Stimulated activated CD4-positive, alpha-beta T cell treated with anti-CD3 and anti-CD28 coated beads, Interleukin-4, amount 100 ng/mL, for 1 hour (primary cell): Measurements from ENCODE around the gene ITPK1.
"Not testable (repeated sequence)": the region's sequence is repeated elsewhere in the genome, so short reads cannot be mapped to it uniquely, and the experiment has no call there.

Experiments used
- DNase-seq: peaks from one replicate; pipeline ENCODE4 v3.0.0-alpha.2; 2020

The ITPK1 gene

DNA sequence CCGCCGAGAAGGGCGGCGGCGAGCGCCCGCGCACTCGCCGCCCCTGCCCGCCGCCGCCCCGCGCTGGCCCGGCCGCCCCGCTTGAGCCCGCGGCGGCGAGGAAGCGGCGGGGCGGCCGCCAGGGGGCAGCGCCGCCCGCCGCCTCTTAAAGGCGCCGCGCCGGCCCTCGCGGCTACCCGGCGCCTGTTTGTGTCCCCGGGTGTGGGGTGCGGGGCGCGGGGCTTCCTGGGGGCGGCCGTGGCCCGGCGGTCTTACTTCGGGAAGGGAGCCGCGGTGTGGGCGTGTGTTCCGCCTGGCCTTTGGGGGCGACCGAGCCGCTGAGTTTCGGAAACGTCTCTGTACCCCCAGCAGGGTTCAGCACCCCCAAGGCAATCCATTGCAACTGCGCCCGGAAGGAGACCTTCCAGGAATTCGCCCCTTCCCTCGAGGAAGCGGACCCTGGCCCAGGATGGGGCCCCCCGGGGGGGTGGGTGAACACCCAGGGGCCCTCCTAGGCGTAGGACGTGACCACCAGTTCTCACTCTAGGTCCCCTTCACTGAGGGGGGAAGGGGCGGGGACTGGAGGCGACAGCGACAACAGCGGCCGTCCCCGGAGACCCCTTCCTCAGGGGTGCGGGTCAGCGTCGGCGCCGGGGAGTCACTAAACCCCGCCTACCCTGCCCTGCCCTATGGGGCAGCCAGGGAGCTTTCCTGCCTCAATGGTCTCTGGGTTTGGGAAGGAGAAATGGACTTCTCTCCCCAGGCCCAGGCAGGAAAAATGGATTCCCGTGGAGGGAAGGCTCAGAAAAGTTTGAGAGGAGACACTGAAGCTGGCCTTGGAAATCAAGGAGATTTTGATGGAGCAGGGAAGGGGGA lies at the start of gene ITPK1:
Gene ITPK1, minus strand, starts transcription at position 105 of the 855 bp plus-strand sequence. CDS start 762 bp downstream, outside the sequence.
- DNase-seq, result peak; percentile 53

DNA sequence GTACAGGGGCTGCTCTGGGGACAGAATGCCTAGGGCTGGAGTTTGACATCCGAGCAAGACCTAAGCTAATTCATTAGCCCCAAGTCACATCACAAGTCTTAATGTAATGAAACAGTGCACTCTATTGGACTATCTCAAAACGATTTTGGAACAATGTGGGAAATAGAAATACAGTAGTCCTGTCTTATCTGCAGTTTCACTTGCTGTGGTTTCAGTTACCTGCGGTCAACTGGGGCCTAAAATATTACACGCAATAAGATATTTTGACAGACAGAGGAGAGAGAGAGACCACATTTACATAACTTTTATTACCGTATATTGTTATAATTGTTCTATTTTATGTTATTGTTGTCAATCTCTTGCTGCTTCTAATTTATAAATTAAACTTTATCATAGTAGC lies 47.8 kb upstream of the ITPK1 start:
- DNase-seq, result no peak

DNA sequence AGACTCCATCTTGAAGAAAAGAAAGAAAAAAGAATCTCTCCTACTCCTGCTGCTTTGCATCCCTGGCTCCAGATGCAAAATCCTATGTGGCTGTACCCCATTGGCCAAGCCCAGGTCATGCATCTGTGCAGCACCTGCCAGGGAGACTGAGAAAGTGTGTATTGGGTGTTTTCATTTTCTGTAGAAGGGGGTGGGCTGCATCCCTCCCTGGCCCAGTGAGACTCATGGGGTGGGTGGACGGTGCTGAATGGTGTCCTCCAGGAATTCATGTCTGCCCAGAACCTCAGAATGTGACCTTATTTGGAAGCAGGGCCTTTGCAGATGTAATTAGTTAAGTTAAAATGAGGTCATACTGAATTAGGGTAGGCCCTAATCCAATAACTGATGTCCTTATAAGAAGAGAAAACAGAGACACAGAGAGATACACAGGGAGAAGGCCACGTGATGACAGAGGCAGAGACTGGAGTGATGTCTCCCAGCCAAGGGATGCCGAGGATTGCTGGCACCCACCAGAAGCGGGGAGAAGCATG lies 45.8 kb upstream of the ITPK1 start:
- no peak for DNase-seq

DNA sequence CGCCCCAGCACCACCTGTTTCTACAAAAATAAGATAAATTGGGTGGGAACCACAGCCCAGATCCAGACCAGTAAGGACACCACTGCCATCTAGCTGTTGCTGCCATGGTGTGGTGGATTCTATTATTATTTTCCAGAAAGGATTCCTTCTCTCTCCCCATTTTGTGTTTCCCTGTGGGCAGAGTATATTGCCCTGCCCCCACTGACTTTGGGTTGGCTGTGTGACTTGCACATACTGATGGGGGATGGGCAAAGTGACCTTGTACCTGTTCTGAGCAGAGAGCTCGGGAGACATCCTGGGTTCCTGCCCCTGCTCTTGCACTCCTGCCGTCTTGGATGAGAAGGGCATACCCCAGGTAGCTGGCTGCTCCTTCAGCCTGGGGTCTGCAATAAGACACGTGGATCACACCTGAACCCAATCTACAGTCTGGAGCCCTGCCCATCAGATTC lies 44.7 kb upstream of the ITPK1 start:
- no peak for DNase-seq

DNA sequence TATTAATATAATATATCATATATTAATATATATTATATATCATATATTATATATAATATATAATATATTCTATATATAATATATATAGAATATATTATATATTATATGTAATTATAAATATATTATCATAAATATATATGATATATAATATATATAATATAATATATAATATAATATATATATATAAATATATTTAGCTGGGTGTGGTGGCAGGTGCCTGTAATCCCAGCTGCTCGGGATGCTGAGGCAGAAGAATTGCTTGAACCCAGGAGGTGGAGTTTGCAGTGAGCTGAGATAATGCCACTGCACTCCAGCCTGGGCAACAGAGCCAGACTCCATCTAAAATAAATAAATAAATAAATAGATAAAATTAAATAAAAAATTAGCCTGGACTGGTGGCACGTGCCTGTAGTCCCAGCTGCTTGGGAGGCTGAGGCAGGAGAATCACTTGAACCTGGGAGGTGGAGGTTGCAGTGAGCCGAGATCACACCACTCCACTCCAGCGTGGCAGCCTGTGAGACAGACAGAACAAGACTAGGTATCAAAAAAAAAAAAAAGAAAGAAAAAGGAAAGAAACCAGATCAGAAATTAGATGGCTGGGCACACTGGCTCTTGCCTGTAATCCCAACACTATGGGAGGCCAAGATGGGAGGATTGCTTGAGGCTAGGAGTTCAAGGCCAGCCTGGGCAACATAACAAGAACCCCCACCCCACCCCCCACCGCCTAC lies 44.1 kb upstream of the ITPK1 start:
- not testable (repeated sequence) for DNase-seq

DNA sequence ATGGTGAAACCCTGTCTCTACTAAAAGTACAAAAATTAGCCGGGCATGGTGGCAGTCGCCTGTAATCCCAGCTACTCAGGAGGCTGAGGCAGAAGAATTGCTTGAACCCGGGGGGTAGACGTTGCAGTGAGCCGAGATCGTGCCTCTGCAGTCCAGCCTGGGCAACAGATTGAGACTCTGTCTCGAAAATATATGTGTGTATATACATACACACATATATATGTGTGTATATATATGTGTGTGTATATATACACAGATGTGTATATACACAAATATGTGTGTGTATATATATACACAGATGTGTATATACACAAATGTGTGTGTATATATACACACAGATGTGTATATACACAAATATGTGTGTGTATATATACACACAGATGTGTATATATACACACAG lies 42.6 kb upstream of the ITPK1 start:
- not testable (repeated sequence) for DNase-seq

DNA sequence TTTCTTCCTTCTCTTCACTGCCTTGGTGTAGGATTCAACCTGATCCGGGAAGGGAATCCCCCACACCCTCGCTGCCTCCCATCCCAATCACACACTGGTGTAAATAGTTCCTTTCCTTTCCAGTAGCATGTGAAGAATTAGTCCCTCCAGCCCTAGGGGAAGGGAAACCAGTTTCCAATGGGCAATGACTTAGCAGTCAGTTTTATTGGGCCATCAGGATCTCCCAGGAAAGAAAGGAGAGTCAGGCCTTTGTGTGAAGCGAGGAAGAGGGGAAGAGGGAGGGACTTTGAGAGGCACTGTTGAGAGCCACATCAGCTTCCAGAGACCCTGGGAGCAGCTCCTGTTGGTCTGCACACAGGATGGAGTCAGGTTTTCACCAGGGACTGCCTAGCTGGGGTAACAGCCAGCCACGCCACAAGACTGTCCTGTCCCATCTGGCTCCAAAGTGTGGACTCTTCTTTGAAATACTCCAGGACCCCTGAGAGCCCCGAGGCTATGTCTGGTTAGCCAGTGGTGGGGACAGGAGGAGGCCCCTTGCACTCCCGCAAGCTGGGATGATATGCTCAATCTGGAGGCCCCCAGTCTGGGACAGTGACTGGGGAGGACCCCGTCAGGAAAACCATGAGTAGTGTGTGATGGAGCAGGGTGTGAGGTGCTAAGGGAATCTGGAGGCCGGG lies 41.1 kb upstream of the ITPK1 start:
- DNase-seq, result no peak

DNA sequence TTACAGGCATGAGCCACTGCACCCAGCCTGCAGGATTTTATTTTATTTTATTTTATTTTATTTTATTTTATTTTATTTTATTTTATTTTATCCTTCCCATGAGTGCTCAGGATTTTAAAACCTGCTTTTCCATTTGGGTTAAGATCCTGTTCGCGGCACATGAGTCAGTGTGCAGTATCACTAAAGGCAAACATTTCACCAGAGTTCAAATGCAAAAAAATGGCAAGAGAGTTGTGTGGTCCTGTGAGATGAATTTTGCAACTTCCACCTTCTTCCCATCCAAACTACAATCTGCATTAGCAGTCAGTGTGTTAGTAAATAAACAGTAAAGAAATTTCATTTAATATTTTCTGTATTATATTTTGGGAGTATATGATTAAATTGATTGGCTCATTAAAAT lies 39.9 kb upstream of the ITPK1 start:
- DNase-seq, result no peak

DNA sequence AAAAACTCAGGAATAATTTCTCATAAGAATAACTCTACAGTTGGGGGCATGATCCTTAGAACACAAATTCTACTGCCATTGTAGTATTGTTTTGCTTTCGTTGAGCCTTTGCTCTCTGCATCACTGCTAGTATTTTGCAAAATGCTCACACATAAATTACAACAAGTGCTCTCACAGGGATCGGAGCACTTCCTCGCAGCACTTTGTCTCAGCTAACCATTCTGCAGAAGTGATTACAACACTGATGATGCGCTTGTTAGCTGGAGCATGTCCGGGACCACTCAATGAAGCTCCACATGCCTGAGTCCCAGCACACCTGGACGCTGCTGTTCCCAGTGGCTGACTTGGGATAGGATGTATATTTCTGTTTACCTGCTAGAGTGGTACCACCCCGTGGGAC lies 37.4 kb upstream of the ITPK1 start:
- DNase-seq, result no peak

DNA sequence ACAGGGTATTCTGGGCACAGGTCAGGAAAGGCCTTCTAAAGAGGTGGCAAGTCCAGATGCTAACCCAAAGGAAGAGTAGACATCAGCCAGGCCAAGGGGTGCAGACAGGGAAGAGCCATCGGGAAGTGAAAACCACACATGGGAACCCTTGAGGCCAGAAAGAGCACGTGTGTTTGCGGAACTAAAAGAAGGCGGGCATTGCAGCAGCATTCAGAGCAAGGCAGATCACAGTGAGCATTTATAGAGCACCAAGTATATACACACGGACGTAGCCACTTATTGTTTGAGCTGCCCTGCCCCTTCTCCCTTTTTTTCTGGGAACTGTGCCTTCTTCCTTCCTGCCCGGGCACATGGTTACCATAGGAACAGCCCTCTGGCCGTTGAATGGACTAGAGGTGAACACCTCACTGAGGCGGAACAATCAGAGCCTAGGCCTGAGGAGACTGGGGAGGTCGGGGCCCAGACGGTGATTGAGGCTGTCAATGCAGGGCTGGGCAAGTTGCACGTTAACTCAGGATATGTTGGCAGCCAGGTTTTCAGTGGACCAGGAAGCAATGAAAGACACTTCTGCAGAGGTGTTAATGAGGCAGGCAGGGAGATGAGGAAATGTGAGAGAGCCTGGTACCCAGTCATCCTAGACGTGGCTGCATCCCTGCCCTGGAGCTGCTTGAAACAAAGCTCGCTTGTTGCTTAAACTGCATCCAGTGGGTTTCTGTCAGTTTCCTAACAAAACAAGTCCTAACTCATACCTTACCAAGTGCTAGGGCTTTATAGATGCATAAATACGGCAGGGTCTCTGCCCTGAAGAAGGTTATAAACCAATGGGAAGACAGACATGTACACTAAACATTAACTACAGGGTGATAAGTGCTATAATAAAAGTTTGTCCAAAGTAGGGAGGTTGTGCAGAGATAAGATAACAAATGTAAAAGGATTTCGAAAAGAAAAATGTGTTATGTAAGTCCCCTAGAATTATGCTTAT lies 34.8 kb upstream of the ITPK1 start:
- no peak for DNase-seq

DNA sequence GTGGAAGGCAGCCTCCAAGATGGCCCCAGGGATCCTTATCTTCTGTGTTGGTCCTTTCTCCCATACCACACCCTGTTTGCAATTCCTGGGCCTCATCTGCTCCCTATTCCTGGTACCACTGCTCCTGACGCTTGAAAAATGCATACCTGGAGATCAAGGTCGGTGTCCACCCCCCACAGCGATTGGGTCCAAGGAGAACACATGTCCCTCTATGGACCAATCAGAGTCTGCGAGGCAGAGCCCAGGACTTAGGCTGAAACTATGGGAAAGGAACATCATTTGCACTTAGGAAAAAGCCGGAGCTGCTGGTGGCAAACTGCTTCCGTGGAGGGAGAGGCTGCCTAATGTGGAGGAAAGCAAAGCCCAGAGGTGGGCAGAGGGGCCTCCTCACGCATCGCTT lies 33.3 kb upstream of the ITPK1 start:
- no peak for DNase-seq

DNA sequence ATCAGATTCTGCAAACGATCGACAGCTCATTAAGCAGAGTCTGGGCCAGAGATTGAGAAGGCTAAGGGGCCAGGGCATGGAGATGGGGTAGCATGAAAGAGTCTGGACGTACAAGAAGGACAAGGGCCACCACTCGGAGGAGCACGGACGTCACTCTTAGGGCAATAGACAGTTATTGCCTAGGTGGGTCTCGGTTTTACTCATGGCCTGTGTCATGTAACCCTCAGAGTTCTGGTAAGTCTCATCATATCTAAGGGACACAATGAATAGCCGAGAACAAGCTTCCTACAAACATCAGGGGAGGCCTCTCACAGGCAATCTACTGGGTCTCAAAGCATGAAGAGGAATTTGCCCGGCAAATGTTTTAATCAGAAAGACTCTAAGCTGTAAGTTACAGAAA lies 30.4 kb upstream of the ITPK1 start:
- DNase-seq, result no peak

DNA sequence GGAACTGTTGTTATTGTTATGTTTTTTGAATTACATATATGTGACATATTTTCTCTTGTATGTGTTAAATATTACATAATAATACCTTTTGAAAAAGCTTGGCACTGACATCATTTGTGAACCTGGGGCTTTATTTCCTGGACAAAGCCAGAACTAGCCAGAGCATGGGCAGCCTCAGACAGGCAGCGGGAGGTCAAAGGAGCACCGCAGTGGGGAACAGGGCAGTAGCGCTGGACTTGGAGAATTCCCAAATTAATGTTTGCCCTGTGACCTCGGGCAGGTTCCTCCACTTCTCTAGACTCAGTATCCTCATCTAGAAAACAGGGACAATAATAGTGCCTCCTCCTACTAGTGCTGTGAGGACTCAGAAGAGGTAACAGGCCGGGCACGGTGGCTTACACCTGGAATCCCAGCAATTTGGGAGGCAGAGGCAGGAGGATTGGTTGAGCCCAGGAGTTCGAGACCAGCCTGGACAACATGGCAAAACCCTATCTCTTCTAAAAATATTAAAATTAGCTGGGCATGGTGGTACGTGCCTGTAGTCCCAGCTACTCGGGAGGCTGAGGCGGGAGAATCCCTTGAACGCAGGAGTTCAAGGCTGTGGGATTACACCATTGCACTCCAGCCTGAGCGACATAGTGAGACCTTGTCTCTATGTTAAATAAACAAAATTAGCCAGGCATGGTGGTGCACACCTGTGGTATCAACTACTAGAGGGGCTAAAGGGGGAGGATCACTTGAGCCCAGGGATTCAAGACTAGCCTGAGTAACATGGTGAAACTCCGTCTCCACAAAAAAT lies 27.3 kb upstream of the ITPK1 start:
- no peak for DNase-seq

DNA sequence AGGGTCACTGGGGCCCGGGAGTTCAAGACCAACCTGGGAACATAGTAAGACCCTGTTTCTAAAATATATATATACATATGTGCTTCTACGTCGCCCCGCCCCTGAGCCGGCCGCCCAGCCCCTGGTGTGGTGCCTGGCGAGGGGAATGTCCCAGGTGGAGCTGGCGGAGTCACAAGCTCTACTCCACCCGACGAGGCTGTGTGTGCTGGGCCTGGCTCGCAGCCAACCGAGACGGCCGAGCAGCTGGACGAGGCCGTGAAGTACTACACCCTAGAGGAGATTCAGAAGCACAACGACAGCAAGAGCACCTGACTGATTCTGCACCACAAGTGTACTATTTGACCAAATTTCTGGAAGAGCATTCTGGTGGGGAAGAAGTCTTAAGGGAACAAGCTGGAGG lies 22.1 kb upstream of the ITPK1 start:
- DNase-seq, result no peak

DNA sequence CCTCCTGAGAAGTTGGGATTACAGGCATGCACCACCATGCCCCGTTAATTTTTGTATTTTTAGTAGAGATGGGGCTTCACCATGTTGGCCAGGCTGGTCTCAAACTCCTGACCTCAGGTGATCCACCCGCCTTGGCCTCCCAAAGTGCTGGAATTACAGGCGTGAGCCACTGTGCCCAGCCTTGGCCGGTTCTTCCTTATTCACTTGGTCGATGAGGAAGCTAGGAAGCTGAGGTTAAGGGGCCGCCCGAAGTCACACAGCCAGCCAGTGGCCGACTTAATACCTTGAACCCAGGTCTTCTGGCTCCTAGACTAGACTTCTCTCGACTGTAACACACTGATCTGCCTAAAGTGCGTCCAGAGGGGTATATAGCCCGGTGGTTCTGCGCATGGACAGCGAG lies 20.8 kb upstream of the ITPK1 start:
- not testable (repeated sequence) for DNase-seq

DNA sequence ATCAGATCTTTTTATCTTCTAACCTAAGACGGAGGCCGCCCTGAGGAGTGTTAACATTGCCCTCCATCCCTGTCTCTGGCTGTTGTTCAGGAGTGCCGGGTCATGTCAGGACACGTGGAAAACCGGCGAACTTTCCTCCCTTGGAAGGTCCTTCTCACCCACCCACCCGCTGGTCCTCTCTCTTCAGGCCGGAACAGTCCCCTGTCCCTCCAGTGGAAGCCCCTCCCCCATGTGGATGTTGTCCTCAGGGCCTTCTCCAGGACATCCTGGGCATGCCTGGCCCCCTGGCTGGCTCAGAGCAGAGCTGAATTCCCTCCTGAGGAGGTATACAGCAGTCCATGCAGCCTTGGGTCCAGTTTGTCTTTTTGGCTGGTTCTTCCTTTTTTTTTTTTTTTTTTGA lies 20.3 kb upstream of the ITPK1 start:
- no peak for DNase-seq

DNA sequence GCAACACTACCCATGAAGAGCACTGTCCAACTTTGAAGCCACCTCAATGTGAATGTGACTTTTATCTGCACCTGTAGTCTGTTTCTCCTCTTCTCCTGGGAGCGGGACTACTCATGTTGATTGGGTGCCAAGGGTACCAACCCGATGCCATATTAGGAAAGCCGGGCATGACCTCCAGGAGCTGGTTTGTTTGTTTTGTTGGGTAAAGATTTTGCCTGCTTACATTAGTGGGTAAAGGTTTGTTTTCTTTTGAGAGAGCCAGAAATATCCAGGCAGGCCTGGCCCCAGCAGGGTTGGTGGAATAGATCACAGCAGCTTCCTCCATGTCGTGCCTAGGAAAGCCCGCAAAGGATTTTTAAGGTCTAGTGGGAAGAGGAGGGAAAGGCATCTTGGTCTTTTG lies 19.7 kb upstream of the ITPK1 start:
- DNase-seq, result no peak

DNA sequence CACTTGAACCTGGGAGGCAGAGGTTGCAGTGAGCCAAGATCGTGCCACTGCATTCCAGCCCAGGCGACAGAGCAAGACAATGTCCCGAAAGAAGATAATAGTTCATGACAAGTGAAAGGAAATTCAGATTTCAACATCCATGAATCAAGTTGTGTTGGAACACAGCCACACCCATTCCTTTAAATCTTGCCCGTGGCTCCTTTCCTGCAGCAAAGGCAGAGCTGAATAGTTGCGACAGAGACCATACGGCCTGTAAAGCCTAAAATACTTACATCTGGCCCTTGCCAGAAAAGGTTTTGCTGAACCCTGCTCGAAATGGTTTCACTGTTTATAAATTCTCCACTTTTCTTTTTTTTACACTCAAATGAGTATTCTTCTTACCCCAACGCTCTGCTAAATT lies 17.7 kb upstream of the ITPK1 start:
- DNase-seq, result no peak

DNA sequence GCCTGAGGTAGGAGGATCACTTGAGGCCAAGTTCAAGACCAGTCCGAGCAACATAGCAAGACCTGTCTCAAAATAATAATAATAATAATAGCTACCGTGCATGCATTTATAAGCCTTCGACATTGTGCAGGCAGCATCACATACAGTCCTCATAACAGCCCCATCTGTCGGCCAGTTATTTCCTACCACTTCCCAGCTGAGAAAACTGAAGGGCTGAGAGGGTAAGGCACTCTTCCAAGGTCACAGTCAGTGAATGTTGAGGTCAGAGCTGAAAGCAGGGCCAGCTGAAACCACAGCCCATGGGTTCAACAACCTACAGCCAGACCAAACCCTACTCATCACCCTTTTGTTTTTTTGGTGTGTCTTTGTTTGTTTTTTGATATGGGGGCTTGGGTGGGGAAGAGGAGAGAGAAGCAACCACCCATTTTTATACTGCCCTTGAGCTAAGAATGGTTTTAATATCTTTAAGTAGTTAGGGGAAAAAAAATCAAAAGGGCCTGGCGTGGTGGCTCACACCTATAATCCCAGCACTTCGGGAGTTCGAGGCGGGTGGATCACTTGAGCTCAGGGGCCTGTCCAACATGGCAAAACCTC lies 16.8 kb upstream of the ITPK1 start:
- DNase-seq, result no peak

DNA sequence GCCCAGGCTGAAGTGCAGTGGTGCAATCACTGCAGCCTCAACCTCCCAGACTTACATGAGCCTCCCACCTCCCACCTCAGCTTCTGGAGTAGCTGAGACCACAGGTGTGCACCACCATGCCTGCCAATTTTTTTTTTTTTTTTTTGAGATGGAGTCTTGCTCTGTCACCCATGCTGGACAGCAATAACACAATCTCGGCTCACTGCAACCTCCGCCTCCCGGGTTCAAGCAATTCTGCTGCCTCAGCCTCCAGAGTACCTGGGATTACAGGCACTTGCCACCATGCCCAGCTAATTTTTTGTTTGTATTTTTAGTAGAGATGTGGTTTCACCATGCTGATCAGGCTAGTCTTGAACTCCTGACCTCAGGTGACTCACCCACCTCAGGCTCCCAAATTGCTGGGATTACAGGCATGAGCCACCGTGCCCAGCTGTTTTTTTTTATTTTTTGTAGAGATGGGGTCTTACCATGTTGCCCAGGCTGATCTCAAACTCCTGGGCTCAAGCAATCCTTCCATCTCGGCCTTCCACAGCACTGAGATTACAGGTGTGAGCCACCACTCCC lies 15.6 kb upstream of the ITPK1 start:
- not testable (repeated sequence) for DNase-seq
